NCI-H1417 treated with DMSO at 0.1 percent for 48 hours (cell line): ENCODE results near the gene ZNF160.
"Not testable (repeated sequence)": the region's sequence is repeated elsewhere in the genome, so short reads cannot be mapped to it uniquely, and the experiment has no call there.

Experiments
- DNase-seq: peaks from one replicate; lab custom pipeline; 2025; lab: John Stamatoyannopoulos, UW

Gene ZNF160

DNA sequence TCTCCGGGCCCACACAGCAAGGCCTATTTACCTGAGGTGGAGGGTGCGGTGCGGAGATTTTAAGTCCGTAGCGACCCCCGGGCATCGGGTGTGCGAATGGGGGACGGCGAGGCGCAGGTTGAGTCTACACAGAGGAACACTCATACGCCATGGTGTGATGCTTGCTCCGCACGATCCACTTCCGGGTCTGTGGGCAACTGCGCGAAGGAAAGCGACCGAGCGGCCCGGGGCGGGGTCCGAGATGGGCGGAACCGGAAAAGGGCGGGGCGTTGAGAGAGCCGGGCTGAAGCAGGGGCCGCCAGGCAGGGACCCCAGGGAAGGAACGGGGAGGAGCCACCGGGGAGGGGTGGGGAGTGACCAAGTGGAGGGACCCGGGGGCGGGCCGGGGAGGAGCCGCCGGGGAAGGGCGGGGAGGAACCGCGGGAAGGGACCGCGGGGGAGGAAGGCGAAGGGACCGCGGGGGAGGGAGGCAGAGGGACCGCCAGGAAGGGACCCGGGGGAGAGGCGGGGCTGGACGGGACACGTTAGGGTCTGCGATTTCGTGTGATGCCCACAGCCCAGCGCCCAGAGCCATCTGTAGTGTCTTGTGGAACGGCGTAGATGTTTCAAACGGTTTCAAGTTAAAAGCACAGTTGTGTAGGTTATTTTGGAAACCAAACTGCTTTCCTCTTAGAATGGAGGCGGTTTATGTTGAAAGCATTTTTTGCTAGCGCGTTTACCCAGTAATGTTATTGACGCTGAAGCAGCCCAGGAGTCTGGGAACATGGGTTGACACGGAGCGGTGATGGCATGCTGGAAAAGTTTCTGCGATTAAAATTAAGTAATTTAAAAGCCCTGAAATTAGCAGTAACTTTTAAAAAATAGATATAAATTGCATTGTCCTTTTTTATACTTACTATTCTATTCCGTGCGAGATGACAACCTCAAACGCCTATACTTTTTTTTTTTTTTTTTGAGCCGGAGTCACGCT, at the start of gene ZNF160:
ZNF160 (minus strand) TSS at position 189 of the 970 bp plus-strand sequence. CDS start 17,146 bp downstream, outside the sequence.
- DNase-seq = peak; percentile 89

DNA sequence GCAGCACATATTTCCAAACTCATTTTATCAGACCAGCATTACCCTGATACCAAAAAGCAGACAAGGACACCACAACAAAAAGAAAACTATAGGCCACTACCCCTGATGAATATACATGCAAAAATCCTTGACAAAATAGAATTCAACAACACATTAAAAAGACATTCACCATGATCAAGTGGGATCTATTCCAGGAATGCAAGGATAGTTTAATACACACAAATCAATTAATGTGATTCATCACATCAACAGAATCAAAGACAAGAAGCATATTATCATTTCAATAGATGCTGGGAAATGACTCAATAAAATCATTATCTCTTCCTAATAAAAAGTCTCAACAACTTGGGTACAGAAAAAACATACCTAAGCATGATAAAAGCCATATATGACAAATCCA, 44.4 kb upstream of the ZNF160 start:
- DNase-seq = no peak

DNA sequence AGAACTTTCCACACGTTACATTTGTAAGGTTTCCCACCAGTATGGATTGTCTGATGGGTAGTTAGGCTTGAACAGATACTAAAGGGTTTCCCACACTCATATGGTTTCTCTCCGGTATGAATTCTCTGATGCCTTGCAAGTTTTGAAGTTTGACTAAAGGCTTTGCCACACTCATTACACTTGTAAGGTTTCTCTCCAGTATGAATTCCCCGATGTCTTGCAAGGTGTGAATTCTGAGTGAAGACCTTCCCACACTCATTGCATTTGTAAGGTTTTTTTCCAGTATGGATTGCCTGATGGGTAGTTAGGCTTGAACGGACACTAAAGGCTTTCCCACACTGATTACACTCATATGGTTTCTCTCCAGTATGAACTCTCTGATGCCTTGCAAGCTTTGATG, 37.1 kb upstream of the ZNF160 start:
- no peak for DNase-seq

DNA sequence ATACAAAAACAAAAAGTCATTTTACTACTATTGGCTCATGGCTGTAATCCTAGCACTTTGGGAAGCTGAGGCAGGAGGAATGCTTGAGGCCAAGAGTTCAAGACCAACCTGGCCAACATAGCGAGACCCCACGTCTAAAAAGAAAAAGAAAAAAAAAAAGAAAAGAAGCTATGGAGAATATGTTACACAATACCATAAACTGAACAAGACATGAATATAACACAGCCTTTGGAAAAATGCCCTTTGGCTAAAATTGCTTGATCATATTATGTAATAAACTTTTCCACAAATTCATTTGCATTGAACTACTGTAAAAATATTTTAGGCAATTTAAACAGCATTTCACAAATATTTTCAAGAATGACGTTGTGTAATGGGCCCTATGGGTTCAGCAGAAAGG, 33.2 kb upstream of the ZNF160 start:
- DNase-seq = no peak

DNA sequence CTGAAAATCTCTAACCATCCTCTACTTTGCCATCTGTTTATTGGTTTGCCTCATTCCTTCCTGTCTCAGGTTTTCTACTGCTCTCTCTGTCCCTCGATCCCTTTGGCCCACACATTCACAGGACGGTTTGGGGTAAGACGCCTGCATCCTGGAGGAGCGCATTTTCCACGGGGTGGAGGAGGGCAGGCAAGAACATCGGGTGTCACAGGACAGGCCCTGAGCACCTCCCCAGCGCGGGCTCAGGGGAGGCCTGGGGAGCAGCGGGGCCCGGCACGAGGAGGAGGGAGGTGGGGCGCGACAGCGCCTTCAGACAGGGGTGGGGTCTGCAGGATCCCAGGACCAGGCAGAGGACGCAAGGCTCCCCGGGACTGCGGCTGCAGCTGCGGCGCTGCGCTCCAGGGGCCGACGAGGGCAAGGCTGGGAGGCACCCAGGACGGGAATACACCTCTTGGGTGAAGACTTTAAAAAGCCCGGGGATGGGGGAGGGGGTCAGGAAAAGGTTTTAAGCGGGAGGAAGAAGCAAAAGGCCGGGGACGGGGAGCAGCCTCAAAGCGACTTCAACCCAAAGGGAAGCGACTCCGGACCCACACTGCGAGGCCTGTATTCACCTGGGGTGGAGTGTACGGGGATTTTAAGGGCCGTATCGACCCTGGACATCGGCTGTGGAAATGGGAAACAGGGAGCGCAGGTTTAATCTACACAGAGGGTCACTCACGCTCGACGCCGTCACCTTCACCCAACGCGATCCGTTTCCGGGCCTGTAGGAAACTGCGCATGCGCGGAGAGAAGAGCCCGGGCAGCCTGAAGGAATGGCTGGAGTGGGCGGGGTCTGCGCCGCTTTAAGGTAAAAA, 29.1 kb upstream of the ZNF160 start, which contains the start of gene ZNF415:
ZNF415 (minus strand) TSS at position 770 of the 851 bp plus-strand sequence. CDS start 10,234 bp downstream, outside the sequence.
- DNase-seq = no peak

DNA sequence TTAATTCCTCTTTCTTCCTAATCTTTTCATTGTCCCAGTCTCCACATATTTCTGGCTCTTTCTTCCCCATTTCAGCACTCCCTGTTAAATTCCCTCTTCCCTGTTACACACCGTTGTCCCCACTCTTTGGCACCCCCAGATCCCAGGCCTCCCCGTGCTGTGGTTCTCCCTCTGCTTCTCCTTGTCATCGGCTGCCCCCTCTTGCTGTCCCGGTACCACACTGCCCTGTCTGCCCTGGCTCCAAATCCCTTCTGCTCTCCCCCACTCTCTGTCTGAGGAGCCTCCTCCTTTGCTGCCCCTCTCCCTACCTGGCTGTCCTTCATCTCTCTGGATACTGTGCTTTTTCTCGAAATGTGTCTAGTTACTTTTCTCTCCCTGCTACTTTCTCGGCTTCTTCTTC, 28.5 kb upstream of the ZNF160 start:
- DNase-seq = no peak

DNA sequence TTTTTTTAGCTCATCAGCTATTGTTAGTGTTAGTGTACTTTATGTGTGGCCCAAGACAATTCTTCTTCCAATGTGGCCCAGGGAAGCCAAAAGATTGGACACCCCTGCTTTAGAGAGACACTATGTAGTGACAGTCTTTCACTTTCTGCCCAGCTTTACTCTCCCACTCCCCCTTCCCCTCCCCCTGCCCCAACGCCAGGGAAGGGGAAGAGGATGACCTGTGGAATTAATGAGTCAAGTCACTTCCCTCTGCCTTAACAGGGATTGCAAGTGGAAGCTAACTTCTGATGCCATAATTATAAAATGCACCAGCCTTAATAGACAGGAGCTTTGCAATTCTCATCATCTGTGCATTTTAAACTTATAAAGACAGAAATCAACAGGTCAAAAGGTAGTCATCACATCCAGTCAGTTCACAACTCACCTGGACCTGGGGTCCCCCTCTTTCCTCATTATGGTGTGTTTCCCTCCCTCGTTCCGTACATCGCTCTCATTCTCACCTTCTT, 27.9 kb upstream of the ZNF160 start:
- DNase-seq = no peak

DNA sequence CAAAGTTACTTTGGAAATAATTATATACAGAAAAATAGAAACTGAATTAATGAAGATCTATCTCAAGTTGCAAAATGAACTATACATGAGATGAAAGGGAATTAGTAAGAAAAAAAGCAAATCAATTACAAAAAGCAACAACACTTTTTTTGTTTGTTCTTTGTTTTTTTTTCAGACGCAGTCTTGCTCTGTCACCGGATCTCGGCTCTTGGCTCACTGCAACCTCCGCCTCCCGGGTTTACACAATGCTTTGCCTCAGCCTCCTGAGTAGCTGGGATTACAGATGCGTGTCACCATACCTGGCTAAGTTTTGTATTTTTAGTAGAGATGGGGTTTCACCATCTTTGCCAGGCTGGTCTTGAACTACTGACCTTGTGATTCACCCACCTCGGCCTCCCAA, 27.3 kb upstream of the ZNF160 start:
- DNase-seq = no peak

DNA sequence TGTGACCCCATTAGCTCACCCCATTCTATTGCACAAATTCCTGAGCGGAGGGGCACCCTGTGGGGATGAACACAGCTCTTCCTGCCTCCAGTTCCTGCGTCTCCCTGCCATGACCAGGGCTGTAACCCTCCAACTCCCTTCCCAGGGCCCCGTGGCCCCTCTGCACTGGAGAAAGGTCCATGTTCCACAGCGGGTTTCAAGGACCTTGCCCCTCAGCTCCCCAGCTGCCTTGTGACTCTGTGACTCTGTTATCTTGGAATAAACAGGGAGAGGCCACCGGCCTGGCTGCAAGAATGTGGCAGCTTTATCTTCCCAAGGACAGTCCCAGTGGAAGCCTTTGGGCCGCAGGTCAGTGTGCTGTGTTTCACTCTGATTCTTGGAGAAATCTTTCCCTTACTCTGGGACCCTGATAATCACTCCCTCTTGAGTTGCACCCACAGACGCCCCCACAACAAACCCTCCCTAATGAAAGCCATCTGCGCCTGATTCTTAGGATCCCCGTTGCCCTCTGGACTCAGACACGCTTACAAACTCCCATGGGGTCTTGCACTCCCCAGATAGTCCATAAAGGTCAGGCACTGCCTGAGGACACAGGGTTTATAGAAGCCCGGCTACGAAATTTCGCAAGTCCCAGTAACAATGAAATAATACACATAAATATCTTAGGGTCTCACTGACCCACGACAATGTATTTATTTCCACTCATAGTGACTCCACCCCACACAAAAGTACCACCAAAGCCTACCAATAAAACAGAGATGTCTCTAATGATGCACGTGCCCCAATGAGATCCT, 23.7 kb upstream of the ZNF160 start:
- not testable (repeated sequence) for DNase-seq

DNA sequence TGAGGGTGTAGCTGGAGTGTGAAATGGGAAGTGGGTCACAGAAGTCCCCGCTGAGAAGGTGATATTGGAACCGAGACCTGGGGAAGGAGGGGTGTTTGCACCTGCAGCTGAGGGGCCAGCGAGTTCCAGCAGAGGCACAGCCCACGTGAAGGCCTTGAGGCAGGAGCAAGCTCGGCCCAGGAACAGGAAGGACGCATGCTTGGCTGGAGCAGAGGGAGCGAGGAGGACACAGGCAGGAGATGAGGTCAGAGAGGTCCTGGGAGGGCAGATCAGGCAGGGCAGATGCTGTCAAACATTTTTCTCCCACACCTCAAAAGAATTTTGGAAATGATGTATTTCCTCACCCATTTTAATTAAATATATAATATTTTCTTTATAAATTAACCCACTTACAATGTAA, 20.2 kb upstream of the ZNF160 start:
- DNase-seq = no peak

DNA sequence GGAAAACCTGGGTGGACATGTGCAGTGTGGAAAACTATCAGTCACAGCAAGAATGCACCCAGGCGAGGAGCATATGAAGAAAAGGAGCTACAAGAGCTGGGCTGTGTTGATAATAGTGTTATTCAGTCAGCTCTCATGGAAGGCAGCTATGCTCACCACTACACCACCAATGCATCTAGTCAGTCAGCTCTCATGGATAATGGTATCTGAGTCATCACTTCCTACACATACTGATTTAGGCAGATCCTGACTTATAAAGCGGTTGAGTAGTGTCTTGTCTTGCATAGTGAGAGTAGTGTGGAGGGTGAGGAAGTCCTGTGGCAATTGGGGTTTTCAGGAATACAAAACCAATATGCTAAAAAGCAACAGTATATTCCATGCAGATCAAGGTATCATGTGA, 9.1 kb upstream of the ZNF160 start:
- DNase-seq = no peak

DNA sequence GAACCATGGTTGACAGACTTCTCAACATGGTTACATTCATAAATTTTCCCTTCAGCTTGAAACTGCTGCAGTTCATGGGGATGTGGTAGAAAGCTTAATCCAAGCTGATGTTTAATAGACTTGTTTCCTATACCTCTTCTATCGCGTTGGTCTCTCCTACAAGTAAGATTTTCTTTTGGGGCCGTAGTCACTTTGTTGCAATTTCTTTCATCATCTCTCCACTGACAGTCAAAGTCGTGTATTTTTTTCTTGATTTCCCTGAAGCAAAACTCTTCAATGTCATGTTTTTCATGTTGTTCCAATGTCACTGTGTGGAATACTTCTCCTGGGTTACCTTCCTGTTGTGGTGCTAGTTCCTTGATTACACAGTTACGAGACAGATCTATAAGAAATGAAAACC, 6.3 kb upstream of the ZNF160 start:
- no peak for DNase-seq

DNA sequence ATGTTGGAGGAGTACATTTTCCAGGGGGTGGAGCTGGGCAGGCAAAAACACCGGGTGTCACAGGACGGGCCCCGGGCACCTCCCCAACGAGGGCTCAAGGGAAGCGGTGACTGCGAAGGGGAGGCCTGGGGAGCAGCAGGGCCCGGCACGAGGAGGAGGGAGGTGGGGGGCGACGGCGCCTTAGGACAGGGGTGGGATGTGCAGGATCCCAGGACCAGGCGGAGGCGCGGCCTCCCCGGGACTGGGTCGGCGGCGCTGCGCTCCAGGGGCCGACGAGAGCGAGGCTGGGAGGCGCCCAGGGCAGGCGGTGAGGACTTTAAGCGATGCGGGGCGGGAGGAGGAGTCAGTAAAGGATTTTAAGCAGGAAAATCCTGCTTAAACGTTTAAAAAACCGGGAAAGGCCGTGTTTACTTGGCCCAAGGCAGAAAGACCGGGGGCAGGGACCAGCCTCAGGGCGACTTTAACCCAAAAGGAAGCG, 427 bp downstream of the ZNF160 start:
- no peak for DNase-seq

DNA sequence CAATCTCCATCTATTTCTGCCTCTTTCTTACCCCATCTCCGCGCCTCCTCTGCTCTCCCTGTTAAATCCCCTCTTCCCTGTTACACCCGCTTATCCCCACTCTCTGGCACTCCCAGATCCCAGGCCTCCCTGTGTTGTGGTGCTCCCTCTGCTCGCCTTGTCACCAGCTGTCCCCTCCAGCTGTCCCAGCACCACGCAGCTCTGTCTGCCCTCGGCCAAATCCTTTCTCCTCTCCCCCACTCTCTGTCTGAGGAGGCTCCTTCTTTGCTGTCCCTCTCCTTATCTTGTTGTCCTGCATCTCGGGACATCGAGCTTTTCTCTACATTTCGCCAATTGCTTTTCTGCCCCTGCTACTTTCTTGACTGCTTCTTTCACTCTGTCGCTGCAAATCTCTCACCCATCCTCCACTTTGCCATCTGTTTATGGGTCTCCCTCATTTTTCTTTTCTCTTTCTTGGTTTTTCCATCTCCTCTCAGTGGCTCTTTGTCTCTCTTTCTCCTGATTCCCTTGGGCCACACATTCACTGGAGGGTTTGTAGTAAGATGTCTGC, 941 bp downstream of the ZNF160 start:
- no peak for DNase-seq

DNA sequence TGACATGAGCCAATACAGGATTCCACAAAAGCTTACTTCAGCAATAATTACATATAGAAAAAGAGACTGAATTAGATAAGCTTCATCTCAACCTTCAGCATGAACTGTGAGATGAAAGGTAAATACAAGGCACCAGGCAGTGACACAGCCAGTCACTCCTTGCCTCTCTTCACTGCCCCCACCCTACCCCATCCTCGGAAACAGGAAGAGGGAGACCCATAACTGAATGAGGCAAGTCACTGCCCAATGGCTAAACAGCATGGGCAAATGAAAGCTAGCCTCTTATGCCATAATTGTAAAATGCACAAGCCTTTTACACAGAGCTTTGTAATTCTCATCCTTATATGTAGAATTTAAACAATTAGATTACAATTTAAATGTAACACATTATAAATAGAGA, 1.7 kb downstream of the ZNF160 start:
- DNase-seq = no peak

DNA sequence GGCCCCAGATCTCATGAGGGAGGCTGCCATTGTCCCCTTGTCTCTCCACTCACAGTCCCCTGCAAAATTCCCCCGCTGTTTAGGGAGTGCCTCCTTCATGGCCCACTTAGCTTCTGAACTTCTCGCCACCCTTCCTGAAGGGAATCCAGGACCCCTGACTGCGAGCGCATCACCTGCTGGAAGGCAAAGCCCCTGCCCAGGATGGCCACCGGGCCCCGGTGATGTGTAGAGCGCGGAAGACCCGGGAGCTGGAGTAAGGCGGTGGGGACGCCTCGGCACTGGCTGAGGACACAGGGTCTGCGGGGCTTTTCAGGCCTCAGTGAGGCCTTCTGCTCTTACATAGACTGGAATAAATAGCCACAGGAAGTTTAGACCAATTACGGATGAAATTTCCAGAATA, 4.7 kb downstream of the ZNF160 start:
- not testable (repeated sequence) for DNase-seq

DNA sequence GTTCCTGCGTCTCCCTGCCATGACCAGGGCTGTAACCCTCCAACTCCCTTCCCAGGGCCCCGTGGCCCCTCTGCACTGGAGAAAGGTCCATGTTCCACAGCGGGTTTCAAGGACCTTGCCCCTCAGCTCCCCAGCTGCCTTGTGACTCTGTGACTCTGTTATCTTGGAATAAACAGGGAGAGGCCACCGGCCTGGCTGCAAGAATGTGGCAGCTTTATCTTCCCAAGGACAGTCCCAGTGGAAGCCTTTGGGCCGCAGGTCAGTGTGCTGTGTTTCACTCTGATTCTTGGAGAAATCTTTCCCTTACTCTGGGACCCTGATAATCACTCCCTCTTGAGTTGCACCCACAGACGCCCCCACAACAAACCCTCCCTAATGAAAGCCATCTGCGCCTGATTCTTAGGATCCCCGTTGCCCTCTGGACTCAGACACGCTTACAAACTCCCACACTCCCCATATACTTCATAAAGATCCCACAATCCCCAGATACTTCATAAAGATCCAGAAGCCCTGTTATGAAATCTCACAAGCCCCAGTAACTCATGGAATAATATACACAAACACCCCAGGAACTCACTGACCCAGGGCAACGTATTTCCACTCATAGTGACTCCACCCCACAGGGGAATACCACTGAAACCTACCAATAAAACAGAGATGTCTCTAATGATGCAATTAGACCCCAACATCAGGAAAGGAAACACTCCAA, 6.1 kb downstream of the ZNF160 start:
- not testable (repeated sequence) for DNase-seq

DNA sequence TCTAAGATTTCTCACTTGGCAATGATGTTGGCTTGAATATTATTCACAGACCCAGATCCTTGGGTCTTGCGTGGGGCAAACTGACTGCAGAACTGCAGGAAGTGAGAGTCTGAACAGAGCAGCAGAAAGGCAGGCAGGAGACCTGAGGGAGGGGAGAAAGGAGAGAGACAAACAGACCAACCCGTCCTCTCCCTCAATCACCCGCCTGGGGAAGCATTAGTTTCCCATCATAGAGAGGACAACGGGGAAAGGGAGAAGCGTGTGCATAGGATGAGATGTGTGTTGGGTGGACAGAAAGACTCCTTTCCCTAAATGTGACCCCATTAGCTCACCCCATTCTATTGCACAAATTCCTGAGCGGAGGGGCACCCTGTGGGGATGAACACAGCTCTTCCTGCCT, 6.6 kb downstream of the ZNF160 start:
- not testable (repeated sequence) for DNase-seq

DNA sequence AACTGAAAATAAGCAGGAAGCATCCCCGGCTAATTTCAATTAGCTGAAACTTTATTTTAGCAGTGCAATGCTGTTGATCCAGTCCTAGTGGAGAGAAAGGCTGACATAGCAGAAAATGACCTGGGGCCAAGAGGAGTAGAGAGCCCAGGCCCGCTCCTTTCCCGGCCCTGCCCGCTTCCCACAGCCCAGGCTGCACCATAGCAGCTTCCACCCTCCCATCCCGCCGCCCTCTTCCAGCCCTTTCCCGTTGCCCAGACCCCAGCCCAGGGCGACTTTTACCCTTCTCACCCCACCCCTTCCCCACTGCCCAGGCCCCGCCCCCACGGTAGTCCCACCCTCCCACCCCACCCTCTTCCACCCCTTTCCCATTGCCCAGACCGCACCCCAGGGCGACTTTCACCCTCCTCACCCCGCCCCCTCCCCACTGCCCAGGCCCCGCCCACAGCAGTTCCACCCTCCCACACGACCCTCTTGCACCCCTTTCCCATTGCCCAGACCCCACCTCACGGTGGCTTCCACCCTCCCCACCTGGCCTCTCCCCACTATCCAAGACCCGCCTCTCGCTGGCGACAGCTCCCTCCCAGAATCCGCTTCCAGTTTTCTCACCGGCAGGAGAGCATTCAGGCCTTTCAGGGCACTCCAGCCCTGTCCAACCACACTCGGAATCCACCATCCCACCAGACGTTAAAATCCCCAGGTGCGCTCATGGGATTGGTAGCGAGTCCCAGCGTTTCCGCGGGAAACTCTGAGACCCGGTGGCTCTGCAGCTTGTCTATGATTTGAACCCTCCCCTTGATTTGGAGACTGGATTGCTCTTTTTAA, 8.3 kb downstream of the ZNF160 start:
- DNase-seq = no peak

DNA sequence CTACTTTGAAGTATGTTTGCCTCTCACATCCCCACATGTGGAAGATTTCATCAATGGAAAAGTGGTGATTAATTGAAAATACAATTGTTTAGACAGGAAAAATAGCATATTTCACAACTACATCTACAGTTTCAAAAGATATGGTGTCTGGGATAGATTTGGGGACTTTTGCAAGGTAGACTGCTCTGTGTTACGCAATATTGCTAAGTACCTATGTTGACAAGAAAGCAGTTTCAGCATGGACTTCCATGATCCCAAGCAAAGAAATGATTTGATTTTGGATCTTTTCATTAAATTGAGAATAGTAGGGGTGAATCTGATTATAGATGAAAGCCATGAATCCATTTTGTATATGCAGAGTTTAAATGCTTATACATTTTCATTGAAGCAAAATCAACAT, 10.5 kb downstream of the ZNF160 start:
- no peak for DNase-seq
